NCI-H82 (cell line): ENCODE measurements around the gene LRRC34.

ENCODE experiments used
- DNase-seq: peaks from one replicate; lab custom pipeline; 2025; lab: John Stamatoyannopoulos, UW

Gene LRRC34

GRCh38 chr3:169764882-169765612, 47.7 kb downstream of the LRRC34 start, which contains the start of gene TERC:
TSS of gene TERC (minus strand) at chr3:169765060.
- peak; percentile 85 for DNase-seq

- peak; percentile 33 for DNase-seq
Observed at GRCh38 chr3:169764312-169764881, 48.3 kb downstream of the LRRC34 start.

GRCh38 chr3:169760479-169760878, 52.2 kb downstream of the LRRC34 start:
- DNase-seq = peak; percentile 17

- DNase-seq = no peak
Observed at GRCh38 chr3:169759256-169759655, 53.4 kb downstream of the LRRC34 start.

DNA sequence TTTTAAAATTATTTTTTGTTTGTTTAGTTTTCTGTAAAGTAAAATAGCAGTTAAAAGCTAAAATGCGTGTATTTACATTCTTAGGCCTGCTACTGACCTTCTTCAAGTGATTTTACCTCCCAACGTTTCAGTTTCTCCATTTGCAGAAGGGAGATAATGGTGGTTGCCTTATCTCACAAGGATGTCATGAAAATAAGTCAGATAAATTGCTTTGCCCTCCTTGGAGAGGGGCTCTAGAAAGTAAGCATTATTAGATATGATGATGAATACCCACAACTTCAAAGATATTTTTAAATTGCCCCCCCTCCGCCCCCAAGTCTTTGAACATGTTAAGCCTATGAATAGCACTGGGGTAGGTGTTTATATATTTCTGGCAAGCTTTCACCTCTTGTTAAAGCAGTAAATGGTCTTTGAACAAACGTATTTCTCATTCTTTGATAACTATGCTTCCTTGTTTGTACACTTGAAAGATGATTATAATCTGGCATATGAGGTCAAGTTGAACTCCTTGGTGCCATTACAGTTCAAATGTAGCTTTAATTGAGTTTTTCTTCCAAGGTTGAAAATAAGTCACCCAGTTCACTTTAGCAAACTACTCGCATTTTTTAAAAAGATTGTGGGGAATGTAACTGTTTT, 54.2 kb downstream of the LRRC34 start:
- DNase-seq = no peak

DNA sequence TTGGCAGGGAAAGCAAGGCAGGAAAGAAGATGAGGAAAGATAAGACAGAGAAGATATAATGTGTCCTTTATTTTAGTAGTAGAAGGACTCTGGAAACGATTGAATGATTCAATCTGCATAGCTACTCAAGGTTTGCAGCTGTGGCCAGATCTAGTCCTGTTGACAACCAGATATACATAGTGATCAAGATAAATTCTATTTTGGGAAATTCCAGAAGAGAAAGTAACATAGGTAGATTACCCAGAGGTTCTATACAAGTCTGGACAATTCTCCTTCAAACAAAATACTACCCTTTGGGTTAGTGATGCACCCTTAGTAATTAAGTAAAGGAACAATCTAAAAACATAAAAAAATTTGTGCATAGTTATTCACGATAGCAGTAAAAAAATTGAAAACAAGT, 57.2 kb downstream of the LRRC34 start:
- no peak for DNase-seq

DNA sequence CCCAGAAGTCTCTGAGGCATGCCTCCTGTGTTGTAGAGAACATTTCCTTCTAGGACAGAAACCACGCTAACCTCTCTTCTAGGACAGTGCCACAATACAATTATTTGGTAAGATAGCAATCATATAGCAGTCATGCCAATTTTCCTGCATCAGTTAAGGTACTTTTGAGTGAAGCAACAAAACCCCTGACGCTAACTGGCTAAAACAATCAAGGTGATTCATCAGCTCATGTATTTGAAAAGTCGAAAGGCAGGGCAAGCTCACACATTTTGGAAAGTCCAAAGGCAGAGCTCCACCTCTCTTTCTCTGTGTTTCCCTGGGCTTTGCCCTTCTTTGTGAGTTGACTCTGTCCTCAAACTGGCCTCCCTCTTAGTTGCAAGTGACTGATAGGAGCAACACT, 58.0 kb downstream of the LRRC34 start:
- no peak for DNase-seq

- DNase-seq = no peak
Observed at GRCh38 chr3:169751875-169752274, 60.8 kb downstream of the LRRC34 start.

DNA sequence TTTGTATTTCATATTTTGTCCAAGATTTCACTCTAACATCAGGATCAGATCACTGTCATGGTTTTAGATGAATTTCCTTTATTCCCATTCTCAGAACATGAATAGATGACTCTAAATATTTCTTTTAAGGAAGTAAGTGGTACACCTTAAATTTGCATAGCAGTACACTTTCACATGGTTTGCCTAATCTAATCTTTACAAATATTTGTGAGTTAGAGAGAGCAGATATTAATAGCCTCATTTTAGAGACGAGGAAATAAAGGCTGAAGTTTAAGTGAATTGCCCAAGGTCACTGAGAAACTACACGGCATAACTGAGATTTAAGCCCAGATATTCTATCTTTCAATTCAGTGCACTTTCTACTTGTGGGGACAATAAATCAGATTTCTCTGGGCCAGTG, 62.0 kb downstream of the LRRC34 start:
- DNase-seq = no peak

DNA sequence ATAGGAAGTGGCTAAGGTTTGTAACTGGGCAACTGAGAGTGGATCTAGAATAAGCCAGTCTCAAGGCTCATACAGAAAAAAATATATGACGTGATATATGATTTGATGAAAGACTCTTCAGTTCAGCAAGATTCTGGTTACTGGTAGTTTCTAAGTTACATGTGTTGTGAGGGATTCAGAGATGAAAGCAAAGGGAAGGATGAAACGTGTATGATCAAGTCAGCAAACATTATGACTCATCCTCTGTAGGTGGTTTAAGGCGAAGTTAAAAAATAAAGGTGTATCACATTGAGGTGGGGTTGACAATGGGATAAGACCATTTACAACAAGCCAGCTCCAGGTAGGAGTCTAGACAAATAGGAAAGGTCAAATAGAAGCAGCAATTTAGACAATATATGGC, 64.0 kb downstream of the LRRC34 start:
- no peak for DNase-seq

GRCh38 chr3:169746924-169747323, 65.8 kb downstream of the LRRC34 start:
- no peak for DNase-seq

DNA sequence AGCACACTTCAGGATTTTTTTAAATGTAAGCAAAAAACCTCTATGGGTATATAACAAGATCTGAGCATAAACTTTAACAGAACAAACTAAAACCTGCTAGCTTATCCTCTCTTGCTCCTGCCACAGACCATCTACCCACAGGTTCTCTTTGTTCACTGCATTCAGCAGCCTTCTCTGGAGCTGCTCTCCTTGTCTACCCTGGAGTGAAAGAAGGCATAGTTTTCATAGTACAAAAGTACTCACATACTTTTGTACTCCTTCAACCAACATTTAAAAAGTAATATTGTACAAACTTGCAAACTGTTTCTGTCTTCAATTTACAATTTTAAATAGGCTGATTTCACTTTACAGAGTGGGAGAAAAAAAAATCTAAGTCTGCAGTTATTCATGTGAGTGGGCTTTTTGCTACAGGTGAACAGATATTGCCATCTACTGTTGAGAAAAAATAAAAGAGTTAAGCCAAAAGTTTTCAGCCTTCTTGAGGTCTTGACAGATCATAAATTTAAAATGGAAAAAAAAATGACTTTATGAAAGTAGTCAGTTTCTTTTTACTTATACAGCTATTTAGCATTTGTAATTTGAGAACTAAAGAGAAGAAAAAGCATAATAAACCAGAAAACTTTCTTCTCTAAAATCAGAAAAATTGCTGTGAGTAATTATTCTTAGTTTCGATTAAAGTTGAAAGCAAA, 68.2 kb downstream of the LRRC34 start:
- DNase-seq = peak; percentile 35
